D721Med (cell line): ENCODE measurements around the gene WLS.

Experiments
- DNase-seq: peaks from one replicate; pipeline ENCODE4 v3.0.0; 2011; ENCODE audit warnings: low spot score; ENCODE audit not compliant: insufficient read length
- FAIRE-seq: peaks from 2 replicates; lab custom pipeline; 2011; peaks lifted over from hg19 to GRCh38; lab: Jason Lieb, UNC
- CTCF ChIP-seq: IDR thresholded peaks from 2 replicates; pipeline ENCODE4 v1.5.1; 2012; ENCODE audit warnings: mild to moderate bottlenecking, control low read depth; ENCODE audit not compliant: insufficient read depth; ENCODE audit errors: missing control alignments

The WLS gene

DNA sequence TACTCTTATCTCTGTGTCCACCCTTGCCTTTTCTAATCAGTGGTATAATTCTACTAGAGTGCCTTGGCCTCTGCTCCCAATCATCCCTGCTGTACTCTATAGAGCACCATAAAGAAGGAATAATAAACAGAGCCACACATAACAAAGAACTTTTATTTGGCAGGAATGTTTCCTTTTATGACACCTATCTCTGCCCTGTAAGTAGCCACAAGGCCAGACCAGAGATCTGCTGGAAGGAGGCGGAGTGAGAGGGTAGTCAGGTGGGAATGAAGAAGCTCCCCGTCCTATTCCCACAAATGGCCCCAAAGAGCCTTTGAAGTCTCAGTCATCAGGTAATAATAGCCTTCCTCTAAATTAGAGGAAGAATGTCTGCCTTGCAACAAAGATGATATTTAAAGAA lies 32.7 kb downstream of the WLS start:
- TF ChIP-seq CTCF, result no peak
- no peak for FAIRE-seq
- DNase-seq, result no peak

GRCh38 chr1:68198752-68199151 lies 33.6 kb downstream of the WLS start:
- no peak for DNase-seq
- TF ChIP-seq CTCF, result no peak
- no peak for FAIRE-seq

GRCh38 chr1:68197891-68198290 lies 34.4 kb downstream of the WLS start:
- no peak for FAIRE-seq
- no peak for DNase-seq
- TF ChIP-seq CTCF, result no peak

DNA sequence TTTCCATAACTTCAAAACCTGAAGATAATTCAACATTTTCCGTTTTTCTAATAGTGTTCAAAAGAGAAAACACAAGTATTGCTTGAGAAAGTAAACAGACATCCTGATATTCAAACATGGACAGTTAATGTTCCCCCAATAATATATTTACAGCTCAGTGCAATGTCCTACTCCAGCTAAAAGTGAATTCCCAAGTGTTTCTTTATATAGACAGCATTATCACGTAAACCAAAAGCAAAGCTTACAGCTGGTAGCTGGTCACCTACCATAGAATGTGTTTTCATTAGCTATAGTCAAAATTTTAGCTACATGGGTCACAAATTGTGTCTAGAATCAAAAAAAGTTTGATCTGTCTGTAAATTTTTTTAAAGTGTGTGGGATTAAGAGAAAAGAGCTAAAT lies 34.9 kb downstream of the WLS start:
- FAIRE-seq (no peak), DNase-seq (no peak)

GRCh38 chr1:68196676-68197075 lies 35.6 kb downstream of the WLS start:
- no peak for DNase-seq
- no peak for TF ChIP-seq CTCF
- FAIRE-seq, result no peak

More for the DNA sequence above, 34.9 kb downstream of the WLS start:
- TF ChIP-seq CTCF, result no peak

- FAIRE-seq (no peak), DNase-seq (no peak)
- TF ChIP-seq CTCF, result no peak
Measured at GRCh38 chr1:68191717-68192116, 40.6 kb downstream of the WLS start.

- FAIRE-seq, result no peak
- no peak for DNase-seq
- TF ChIP-seq CTCF, result no peak
Measured at GRCh38 chr1:68188644-68189340, 43.5 kb downstream of the WLS start.
